LHCN-M2 (cell line): ENCODE measurements around the gene SEPTIN8. TPM values are rescaled to one million over a fixed set of nuclear protein-coding genes. Genes with fewer than 3 reads are reported as not detected.

ENCODE experiments used
- DNase-seq: peaks from one replicate; pipeline ENCODE4 v3.0.0-alpha.2; 2012; ENCODE audit warnings: low read depth
- total RNA-seq: library from RNA; depleted of rRNA; stranded (reverse); fragments of >200 nt; gene quantifications from 2 replicates; pipeline ENCODE4 v1.2.3, GENCODE V29; 2014

The SEPTIN8 gene
- total RNA-seq, 1 experiment from 2014 or later: 26.2 TPM

DNA sequence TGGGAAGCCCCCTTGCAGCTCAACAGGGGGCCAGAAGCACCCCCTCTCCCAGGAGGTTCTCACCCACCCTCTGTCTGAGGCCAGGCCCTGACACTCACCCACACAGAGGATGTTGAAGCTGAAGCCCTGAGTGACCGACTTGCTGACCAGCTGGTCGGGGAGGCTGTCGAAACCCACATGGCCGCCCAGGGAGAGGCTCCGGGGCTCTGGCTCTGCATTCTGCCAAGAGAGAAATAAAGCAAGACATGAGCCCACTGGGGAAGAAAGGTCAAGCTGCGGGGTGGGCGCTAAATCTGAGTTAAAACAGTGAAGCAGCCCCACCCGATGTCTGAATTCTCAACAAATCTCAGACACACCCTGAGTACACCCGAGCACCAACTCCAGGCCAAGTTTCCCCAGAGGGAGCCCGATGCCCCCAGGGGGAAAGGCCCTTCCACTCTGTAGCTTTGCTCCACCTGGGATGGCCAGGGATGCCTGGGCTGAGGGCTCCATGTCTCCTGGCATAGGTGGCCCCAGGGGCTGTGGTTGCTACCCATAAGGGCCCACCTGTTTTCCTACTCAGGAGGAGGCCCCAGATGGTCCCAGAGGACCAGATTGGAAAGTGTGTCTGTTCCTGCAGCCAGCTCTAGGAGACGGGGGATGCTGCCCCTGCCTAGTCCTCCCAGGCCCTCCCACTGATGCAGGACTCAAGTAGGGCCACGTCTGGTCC, 11.6 kb downstream of the SEPTIN8 start:
- DNase-seq: no peak

DNA sequence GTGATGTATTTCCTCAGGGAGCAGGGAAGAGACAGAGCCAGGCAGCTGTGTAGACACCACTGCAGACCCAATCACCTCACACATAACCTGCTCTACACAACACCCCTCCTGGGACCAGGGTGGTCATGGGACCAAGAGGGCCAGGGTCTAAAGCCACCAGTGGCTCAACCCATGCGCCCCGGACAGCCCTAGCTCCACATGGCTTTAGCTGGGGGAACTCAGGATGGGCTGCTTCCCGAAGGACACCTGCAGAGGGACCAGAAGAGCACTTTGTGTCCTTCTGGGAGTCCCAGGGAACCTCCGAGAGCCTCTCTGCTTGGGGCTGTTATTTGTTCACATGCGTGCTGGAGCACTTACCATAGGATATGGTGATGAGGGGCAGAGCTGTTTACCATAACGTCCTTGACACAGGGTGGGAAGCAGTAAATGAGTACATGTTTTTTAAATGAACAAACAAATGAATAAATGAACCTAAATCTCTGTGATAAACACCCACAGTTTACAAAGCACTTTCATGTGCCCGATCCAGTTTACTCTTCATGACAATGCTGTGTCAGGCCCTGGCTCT, 12.3 kb downstream of the SEPTIN8 start:
- DNase-seq: no peak

DNA sequence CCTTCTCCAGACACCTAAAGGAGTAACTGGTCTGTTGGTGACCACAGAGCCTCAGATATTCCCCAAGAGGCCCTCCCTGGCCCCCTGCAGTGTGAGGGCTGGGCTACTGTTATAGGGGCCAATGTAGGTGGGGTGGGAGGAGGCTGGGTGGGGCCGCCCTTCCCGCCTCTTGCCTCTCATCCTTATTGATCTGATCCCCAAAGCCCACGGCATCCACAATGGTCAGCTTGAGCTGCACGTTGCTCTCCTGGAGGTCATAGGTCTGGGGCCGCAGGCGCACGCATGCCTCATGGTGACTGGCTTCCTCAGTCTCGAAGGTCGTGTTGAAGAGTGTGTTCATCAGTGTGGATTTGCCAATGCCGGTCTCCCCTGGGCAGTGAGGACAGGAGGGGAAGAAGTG, 13.0 kb downstream of the SEPTIN8 start:
- DNase-seq: no peak

GRCh38 chr5:132763181-132764036, 13.6 kb downstream of the SEPTIN8 start:
- DNase-seq: no peak

GRCh38 chr5:132762246-132763000, 14.6 kb downstream of the SEPTIN8 start:
- no peak for DNase-seq

- DNase-seq: no peak
Observed at GRCh38 chr5:132761321-132762240, 15.5 kb downstream of the SEPTIN8 start.

DNA sequence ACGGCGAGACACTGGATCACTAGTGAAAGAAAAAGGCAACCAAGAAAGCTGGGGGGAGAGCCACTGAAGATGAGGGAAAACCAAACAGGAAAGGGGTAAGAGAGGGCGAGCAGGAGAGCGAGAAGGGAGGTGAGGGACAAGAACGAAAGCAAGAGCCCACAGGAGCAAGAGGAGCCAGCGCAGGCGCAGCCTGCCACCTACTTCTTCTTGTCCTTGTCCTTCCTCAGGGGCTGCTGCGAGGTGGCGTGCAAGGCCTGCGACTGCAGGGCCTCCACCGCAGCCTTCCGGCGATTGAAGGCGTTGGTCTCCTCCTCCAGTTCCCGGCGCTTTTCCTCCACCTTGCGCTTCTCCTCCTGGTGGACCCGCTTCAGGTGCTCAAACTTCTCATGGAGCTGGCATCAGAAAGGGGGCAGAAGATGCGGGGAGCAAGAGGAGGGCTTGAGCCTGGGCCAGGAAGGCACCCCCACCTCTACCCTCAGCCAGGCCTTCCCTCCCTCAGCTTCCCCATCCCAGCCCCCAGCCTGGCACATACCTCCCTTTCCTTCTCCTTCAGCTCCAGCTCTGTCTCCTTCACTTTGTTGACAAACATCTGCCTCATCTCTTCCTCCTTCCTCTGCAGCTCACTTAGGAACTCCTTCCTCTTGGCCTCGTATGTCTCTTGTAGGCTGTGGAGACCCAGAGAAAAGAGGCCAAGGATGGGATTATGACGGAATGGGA, 16.3 kb downstream of the SEPTIN8 start:
- DNase-seq: no peak

DNA sequence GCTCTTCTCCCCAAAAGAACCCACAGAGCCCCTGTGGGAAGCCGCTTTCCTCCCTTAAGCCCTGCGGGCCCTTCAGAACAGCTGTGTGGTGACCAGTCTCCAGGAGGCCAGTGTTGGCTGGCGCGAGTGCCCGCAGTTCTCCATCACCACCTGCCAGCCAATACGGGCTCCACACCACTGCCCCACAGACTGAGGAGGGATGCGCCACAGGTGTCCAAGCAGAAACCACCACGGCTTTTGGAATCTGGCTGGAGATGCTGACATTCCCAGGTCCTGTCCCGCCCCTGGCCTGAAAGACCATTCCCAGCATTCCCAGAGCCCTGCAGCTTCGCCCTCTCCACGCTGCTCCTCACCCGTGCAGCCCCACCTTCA, 17.0 kb downstream of the SEPTIN8 start:
- no peak for DNase-seq

DNA sequence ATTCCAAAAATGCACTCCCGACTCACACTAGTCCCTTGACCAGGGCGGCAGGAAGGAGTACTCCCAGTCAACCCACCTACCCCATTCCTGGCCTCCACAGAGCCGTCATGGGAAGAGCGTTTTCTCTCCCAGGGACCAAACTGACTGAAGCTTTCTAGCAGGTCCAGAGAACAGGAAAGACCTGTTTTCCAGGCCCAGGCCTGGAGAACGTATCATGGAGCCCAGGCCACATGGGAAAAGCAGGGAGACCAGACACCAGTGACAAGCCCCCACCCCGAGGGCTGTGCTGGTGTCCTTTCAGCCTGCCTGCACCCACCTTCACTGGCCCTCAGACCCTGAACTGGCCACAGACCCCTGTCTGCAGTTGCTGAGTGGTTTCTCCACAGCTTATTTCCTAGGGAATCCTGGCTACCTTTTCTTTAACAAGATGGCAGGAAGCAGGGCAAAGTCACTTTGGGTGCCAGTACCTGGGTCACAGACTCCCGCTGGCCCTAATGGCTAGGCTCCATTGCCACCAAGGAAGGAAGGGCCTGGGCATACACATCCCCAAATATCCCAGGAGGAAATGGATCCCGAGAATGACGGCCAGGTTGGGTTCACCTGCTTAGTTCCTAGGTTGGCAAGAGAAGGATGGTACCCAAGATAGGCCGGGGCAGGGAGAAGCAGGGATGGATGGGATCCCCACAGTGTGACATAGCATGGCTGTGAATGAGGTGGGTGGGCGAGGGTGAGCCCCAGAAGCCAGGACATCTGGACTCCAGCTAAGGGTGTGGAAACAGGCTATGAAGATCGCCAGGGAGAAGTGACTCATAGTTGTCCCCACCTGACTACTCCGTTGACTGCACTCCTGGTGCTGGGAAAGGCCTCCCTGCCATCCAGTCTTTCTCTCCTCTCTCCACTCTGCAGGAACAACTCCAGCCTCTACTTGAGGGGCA, 17.7 kb downstream of the SEPTIN8 start:
- no peak for DNase-seq

DNA sequence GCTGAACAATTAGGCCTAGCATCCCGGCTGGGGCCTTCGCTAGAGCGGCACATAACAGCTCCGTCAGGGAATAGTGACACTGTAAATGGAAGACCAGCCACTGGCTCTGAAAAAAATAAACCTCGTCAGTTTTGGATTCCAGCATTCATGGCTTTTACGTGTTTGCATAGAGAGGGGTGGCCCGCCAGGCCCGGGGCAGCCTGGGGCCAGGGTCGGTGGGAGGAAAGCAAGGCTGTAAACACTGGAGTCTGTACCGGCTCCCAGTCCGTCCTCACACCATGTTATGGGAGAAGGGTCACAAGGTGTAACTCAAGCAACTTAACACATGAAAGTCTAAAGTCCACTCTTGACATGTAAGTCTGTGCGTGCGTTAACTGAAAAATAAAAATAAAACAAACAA, 18.6 kb downstream of the SEPTIN8 start:
- DNase-seq: no peak

- DNase-seq: no peak
Observed at GRCh38 chr5:132756542-132756941, 20.5 kb downstream of the SEPTIN8 start.

- peak; percentile 38 for DNase-seq
Observed at GRCh38 chr5:132754947-132755346, 22.1 kb downstream of the SEPTIN8 start.

GRCh38 chr5:132754111-132754510, 22.9 kb downstream of the SEPTIN8 start:
- DNase-seq: no peak

DNA sequence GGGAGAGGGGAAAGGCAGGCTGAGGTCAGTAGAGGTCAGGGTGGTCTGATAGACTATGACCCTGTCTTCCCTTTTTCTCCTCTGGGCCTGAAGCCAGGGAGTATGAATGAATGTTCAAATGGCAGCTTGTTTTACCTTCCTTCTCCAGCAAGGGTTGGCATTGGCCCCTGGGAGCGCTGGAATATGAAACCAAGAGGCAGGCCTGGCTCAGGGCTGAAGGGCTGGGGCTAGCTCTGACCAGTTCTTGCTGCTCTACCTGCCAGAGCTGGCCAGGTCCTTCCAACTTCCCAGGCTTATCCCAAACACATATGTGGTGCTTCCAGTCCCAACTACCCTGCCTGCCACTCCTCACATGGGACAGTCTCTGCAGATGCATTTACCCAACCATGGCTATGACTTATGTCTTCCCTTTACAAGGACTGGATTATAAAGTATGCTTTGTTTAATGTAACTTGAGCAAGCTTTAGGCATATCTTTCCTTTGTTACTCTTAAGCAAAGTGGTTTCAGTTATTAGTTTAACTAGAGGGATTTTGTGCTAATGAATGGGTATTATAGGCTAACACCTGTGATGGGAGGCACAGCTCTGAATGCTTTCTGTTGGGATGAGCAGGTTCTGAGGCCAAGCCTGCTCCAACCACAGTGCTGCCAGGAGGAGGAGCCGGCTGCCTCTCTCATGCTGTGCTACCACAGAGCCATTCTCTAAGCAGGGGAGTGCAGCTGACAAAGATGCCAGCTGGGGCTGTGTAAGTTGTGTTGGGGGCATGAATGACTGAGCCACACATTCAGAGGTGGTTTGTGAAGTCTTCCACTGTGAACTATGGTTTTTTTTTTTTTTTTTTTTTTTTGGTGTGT, 23.7 kb downstream of the SEPTIN8 start:
- peak; percentile 49 for DNase-seq

- DNase-seq: no peak
Observed at GRCh38 chr5:132752581-132753125, 24.4 kb downstream of the SEPTIN8 start.

- no peak for DNase-seq
Observed at GRCh38 chr5:132751971-132752580, 25.0 kb downstream of the SEPTIN8 start.

GRCh38 chr5:132751444-132751843, 25.6 kb downstream of the SEPTIN8 start:
- DNase-seq: peak; percentile 89
